Body of pancreas (tissue), 4 donors: ENCODE data around the gene FRMD5. TPM values are rescaled to one million over a fixed set of nuclear protein-coding genes. Genes with fewer than 3 reads are reported as not detected.

Source experiments
- ATAC-seq: fragments of 150-250 bp; one replicate; pipeline ENCODE4 v1.9.1; 2016
- DNase-seq, 4 donors: peaks; one replicate each; pipeline ENCODE4 v3.0.0-alpha.2; 2019
- H3K27ac ChIP-seq, 4 donors: fragments of 200-600 bp; sonication (generic); 1 replicate in 3 of 4; 2 replicates in 1 of 4; pipeline versions ENCODE4 v1.5.1 to v1.6.1; 2016 to 2019; ENCODE audit warnings: mild to moderate bottlenecking in 1 of 4, mixed read lengths in 1 of 4, moderate library complexity in 1 of 4
- H3K27me3 ChIP-seq, 2 donors: fragments of 200-600 bp; sonication (generic); one replicate each; pipeline ENCODE4 v1.6.0; 2016; ENCODE audit warnings: mild to moderate bottlenecking in 1 of 2
- H3K36me3 ChIP-seq, 2 donors: fragments of 200-600 bp; sonication (generic); replicated peaks in 1 of 2; 2 replicates each; pipeline ENCODE4 v1.5.1; 2016; ENCODE audit warnings: low read depth in 2 of 2; ENCODE audit not compliant: insufficient read depth in 1 of 2
- H3K4me1 ChIP-seq: fragments of 200-600 bp; sonication (generic); one replicate; pipeline ENCODE4 v1.6.0; 2016
- H3K4me3 ChIP-seq, 2 donors: fragments of 200-600 bp; sonication (generic); 1 replicate in 1 of 2; 2 replicates in 1 of 2; pipeline ENCODE4 v1.5.1; 2016 to 2019
- H3K9me3 ChIP-seq, 3 donors: fragments of 200-600 bp; sonication (generic); 1 replicate in 2 of 3; 2 replicates in 1 of 3; pipeline ENCODE4 v1.5.1; 2016
- CTCF ChIP-seq, 7 experiments: fragments of 450-650 bp in 4 of 7; fragments of 200-600 bp in 3 of 7; sonication (generic) in 3 of 7; IDR thresholded peaks; one replicate each; pipeline ENCODE4 v1.5.1; 2016 to 2019; ENCODE audit warnings: antibody characterized with exemption in 7 of 7
- POLR2A ChIP-seq, 3 donors: fragments of 450-650 bp; IDR thresholded peaks; one replicate each; pipeline ENCODE4 v1.6.1; 2016; ENCODE audit warnings: antibody characterized with exemption in 3 of 3, mild to moderate bottlenecking in 2 of 3
- WGBS, 2 donors: methylation state at CpG; one replicate each; pipeline ENCODE4 v1.1.5; 2017; 5-methylcytosine and 5-hydroxymethylcytosine counted together
- intact Hi-C: fragments of 100-400 bp; cut with DNase I; formaldehyde crosslinking; loops from one replicate; pipeline ENCODE4 v1.15.1; 2023
- total RNA-seq, 2 donors: library from RNA; depleted of rRNA; stranded (reverse); fragments of >200 nt; gene quantifications; one replicate each; pipeline ENCODE4 v1.1.0, GENCODE V29; 2016

FRMD5 gene
- total RNA-seq, 2 donors from 2014 or later = 1.3 TPM; not detected in 1

DNA sequence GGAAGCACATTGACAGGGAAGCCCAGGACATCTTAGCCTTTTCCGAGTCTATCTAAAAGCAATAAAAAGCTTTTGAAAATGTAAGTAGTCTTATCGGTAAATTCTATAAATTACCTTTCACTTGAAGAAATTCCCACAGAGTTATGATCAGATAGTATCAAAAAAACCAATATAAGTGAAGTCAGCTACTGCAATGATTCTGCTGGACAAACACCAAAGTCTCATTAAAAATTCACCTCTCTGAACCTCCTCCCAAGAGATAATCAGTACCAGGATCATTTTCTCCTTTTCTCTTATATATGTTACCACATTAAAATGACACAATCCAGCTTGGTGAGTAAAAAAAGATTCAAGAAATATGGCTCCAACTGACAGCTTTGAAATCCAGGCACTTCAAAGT lies 69.2 kb downstream of the FRMD5 start:
- intact Hi-C loops = no loop called here
- H3K36me3 ChIP-seq = no peaks in the 10 kb centered on the region
- H3K9me3 ChIP-seq = no peaks in the 10 kb centered on the region
- no peaks in the 10 kb centered on the region for H3K27me3 ChIP-seq
- H3K4me1 ChIP-seq = no peaks in the 10 kb centered on the region
- no peak overlapping the region for H3K4me3 ChIP-seq
- 58 to 78% methylated on average over 2 of the region's 2 CpGs for WGBS, 2 donors
- TF ChIP-seq POLR2A (IDR thresholded peaks at IDR 0.05) (no peak), CTCF (IDR thresholded peaks at IDR 0.05) (no peak)
- ATAC-seq = no peak
- H3K27ac ChIP-seq = no peak overlapping the region
- DNase-seq = no peak

- ATAC-seq (no peak), DNase-seq (peak in 3 of 4 donors; percentile 23 to 58 (median 28))
- Histone ChIP-seq H3K36me3 (no peaks in the 10 kb centered on the region), H3K27ac (no peak overlapping the region), H3K4me3 (no peak overlapping the region), H3K9me3 (no peaks in the 10 kb centered on the region), H3K4me1 (peaks cover 4% of the 10 kb centered on the region), H3K27me3 (no peaks in the 10 kb centered on the region)
- intact Hi-C loops = no loop called here
- TF ChIP-seq CTCF (IDR thresholded peaks at IDR 0.05) = no peak
- TF ChIP-seq POLR2A (IDR thresholded peaks at IDR 0.05) = no peak
Observed at GRCh38 chr15:44102675-44103254, 92.3 kb downstream of the FRMD5 start.

DNA sequence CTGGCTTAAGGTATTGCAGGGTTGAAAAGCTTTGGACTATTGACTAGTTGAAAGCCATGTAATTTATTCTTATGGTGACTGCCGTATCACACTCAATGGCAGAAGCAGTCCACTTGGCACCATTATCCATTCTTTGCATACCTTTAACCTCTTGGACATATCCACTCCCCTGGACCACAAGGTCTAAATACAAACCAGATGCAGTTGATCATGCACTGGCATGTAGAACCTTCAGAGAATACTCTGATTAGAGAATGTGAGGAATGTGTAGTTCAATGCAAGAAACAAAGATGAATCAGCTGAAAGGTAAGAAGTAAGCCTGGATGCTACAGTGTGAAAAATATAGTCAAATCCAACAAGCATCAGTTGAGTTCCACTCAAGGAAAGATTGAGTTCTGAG lies 93.1 kb downstream of the FRMD5 start:
- DNase-seq (no peak), ATAC-seq (no peak)
- H3K4me3 ChIP-seq = no peak overlapping the region
- no peaks in the 10 kb centered on the region for H3K36me3 ChIP-seq
- peaks cover 4% of the 10 kb centered on the region for H3K4me1 ChIP-seq
- H3K9me3 ChIP-seq = no peaks in the 10 kb centered on the region
- TF ChIP-seq CTCF (IDR thresholded peaks at IDR 0.05) (no peak), POLR2A (IDR thresholded peaks at IDR 0.05) (no peak)
- intact Hi-C loops = no loop called here
- no peak overlapping the region for H3K27ac ChIP-seq
- H3K27me3 ChIP-seq = no peaks in the 10 kb centered on the region
- WGBS, 2 donors = 71 to 81% methylated on average over 1 of the region's 1 CpG

- no peaks in the 10 kb centered on the region for H3K27me3 ChIP-seq
- no peaks in the 10 kb centered on the region for H3K9me3 ChIP-seq
- H3K4me1 ChIP-seq = peaks cover 4% of the 10 kb centered on the region
- DNase-seq (no peak), ATAC-seq (no peak)
- intact Hi-C loops = no loop called here
- H3K27ac ChIP-seq = no peak overlapping the region
- no peak overlapping the region for H3K4me3 ChIP-seq
- TF ChIP-seq POLR2A (IDR thresholded peaks at IDR 0.05) = no peak
- no peak for TF ChIP-seq CTCF (IDR thresholded peaks at IDR 0.05)
- no peaks in the 10 kb centered on the region for H3K36me3 ChIP-seq
Observed at GRCh38 chr15:44101286-44101685, 93.8 kb downstream of the FRMD5 start.

GRCh38 chr15:44099671-44100070 lies 95.4 kb downstream of the FRMD5 start:
- no peaks in the 10 kb centered on the region for H3K9me3 ChIP-seq
- peaks cover 4% of the 10 kb centered on the region for H3K4me1 ChIP-seq
- DNase-seq = no peak
- no peaks in the 10 kb centered on the region for H3K27me3 ChIP-seq
- no peak overlapping the region for H3K4me3 ChIP-seq
- 35 to 56% methylated on average over 1 of the region's 1 CpG for WGBS, 2 donors
- H3K36me3 ChIP-seq = no peaks in the 10 kb centered on the region
- intact Hi-C loops = no loop called here
- TF ChIP-seq POLR2A (IDR thresholded peaks at IDR 0.05) = no peak
- no peak for TF ChIP-seq CTCF (IDR thresholded peaks at IDR 0.05)
- no peak for ATAC-seq
- H3K27ac ChIP-seq = no peak overlapping the region
